Measurements from ENCODE around the gene FNDC3B. TPM values are rescaled to one million over a fixed set of nuclear protein-coding genes. Genes with fewer than 3 reads are reported as not detected.
A peak's percentile ranks its signal among the peaks of the same experiment; 100 is the strongest.

FNDC3B gene
- total RNA-seq, 2 donors from 2014 or later = 80.6 to 107 TPM

DNA sequence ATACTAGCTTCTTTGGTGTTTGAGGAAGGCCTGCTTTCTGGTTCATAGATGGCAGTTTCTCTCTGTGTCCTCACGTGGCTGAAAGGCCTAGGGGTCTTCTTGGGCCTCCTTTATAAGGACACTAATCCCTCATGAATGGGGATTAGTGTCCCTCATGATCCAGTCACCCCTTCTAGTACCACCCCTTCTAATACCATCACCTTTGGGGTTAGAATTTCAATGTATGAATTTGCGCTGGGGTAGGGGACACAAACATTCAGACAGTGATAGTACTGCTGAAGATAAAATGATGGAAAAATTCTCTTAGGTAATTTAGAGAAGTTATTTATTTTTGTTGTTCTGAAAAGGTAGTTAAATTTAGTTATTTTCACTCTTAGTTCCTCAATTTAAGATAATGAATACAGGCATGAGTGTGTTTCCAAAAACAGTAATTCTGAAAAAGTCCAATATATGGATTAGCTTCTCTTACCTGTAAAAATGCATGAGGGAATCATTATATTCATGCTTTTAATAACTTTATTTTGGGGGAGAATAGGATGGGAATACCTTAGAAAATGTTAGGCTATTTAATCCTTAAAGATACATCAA lies 103.6 kb downstream of the FNDC3B start:
- Histone ChIP-seq H3K27ac (ENCODE audit: low read depth, low read length) (no peak overlapping the region), H3K4me3 (ENCODE audit: low read length) (peak overlapping the region; percentile 0), H3K9ac (ENCODE audit: extremely low read depth, low read length, poor library complexity, severe bottlenecking) (no peak overlapping the region), H3K27me3 (ENCODE audit: control insufficient read depth, insufficient read depth, low read length, poor library complexity, severe bottlenecking) (no peaks in the 10 kb centered on the region), H3K9me3 (ENCODE audit: control insufficient read depth, low read length) (peaks cover 7% of the 10 kb centered on the region), H3K36me3 (ENCODE audit: control insufficient read depth, insufficient read depth, low read length) (peaks cover 37% of the 10 kb centered on the region), H3K4me1 (ENCODE audit: control insufficient read depth, insufficient read depth, low read length) (peaks cover 30% of the 10 kb centered on the region)
- Mint-ChIP-seq H3K9me3 (no peaks in the 10 kb centered on the region), H3K4me1 (peaks cover 69% of the 10 kb centered on the region), H3K4me3 (no peak overlapping the region), H3K27me3 (ENCODE audit: insufficient read depth) (peaks cover 13% of the 10 kb centered on the region), H3K36me3 (ENCODE audit: low read depth) (peaks cover 22% of the 10 kb centered on the region), H3K27ac (no peak overlapping the region)
- DNase-seq = no peak
- WGBS, 2 experiments (ENCODE audit: insufficient coverage in 1 of 2, insufficient read length in 1 of 2) = 79 to 83% methylated on average over 2 of the region's 2 CpGs
- TF ChIP-seq, protein P1, sequence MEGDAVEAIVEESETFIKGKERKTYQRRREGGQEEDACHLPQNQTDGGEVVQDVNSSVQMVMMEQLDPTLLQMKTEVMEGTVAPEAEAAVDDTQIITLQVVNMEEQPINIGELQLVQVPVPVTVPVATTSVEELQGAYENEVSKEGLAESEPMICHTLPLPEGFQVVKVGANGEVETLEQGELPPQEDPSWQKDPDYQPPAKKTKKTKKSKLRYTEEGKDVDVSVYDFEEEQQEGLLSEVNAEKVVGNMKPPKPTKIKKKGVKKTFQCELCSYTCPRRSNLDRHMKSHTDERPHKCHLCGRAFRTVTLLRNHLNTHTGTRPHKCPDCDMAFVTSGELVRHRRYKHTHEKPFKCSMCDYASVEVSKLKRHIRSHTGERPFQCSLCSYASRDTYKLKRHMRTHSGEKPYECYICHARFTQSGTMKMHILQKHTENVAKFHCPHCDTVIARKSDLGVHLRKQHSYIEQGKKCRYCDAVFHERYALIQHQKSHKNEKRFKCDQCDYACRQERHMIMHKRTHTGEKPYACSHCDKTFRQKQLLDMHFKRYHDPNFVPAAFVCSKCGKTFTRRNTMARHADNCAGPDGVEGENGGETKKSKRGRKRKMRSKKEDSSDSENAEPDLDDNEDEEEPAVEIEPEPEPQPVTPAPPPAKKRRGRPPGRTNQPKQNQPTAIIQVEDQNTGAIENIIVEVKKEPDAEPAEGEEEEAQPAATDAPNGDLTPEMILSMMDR (conservative IDR thresholded peaks at IDR 0.05) = no peak

DNA sequence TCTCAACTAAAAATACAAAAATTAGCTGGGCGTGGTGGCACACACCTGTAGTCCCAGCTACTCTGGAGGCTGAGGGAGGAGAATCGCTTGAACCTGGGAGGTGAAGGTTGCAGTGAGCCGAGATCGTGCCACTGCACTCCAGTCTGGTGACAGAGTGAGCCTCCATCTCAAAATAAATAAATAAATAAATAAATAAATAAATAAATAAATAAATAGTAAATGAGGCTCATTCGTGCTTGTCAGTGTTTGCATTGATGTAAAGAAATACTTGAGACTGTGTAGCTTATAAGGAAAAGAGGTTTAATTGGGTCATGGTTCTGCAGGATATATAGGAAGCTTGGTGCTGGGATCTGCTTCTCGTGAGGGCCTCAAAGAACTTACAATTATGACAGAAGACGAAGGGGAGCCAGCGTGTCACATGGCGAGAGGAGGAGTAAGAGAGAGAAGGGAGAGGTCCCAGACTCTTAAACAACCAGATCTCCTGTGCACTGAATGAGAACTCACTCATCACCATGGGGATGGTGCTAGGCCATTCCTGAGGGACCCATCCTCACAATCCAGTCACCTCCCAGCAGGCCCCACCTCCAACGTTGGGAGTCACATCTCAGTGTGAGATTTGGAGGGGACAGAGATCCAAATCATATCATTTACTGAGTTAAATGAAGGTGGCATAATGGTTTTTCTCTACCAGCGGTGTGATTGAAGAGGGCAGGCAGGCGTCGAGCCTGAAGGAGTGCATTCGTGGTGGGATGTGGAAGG lies 104.5 kb downstream of the FNDC3B start:
- TF ChIP-seq, protein P1 (conservative IDR thresholded peaks at IDR 0.05) = no peak
- Mint-ChIP-seq H3K4me3 (no peak overlapping the region), H3K4me1 (peaks cover 67% of the 10 kb centered on the region), H3K27me3 (ENCODE audit: insufficient read depth) (peaks cover 13% of the 10 kb centered on the region), H3K27ac (no peak overlapping the region), H3K36me3 (ENCODE audit: low read depth) (peaks cover 22% of the 10 kb centered on the region), H3K9me3 (no peaks in the 10 kb centered on the region)
- WGBS, 2 experiments (ENCODE audit: insufficient coverage in 1 of 2, insufficient read length in 1 of 2) = 92 to 94% methylated on average over 10 to 13 of the region's 14 CpGs
- Histone ChIP-seq H3K27ac (ENCODE audit: low read depth, low read length) (no peak overlapping the region), H3K9me3 (ENCODE audit: control insufficient read depth, low read length) (peaks cover 7% of the 10 kb centered on the region), H3K4me1 (ENCODE audit: control insufficient read depth, insufficient read depth, low read length) (peaks cover 25% of the 10 kb centered on the region), H3K27me3 (ENCODE audit: control insufficient read depth, insufficient read depth, low read length, poor library complexity, severe bottlenecking) (no peaks in the 10 kb centered on the region), H3K9ac (ENCODE audit: extremely low read depth, low read length, poor library complexity, severe bottlenecking) (no peak overlapping the region), H3K4me3 (ENCODE audit: low read length) (no peak overlapping the region), H3K36me3 (ENCODE audit: control insufficient read depth, insufficient read depth, low read length) (peaks cover 34% of the 10 kb centered on the region)
- DNase-seq = no peak

DNA sequence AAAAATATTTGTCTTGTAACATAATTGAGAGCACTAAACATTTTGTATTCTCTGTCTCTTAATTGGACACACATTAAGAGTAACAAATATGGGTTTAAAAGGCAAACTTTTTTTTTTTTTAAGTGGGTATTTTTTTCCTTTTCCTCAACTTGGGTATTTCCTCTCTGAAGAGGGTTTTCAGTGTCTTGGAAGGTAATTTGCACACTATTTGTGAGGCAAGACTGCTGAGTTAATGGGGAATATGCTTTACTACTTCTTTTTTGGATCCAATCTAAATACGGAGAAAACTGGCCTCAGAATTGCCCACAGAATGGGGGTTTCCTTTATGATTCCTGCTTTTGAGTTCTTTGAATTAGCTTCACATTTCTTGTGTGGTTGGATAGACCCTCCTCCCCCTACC lies 105.2 kb downstream of the FNDC3B start:
- H3K9me3 ChIP-seq (ENCODE audit: control insufficient read depth, low read length) = peaks cover 7% of the 10 kb centered on the region
- H3K36me3 Mint-ChIP-seq (ENCODE audit: low read depth) = peaks cover 22% of the 10 kb centered on the region
- TF ChIP-seq, protein P1 (conservative IDR thresholded peaks at IDR 0.05) = no peak
- no peak overlapping the region for H3K9ac ChIP-seq (ENCODE audit: extremely low read depth, low read length, poor library complexity, severe bottlenecking)
- peaks cover 60% of the 10 kb centered on the region for H3K4me1 Mint-ChIP-seq
- H3K4me3 ChIP-seq (ENCODE audit: low read length) = no peak overlapping the region
- 100% methylated on average over 1 of the region's 1 CpG; no CpG with 5 or more reads in 1 of the 2 experiments for WGBS, 2 experiments (ENCODE audit: insufficient coverage in 1 of 2, insufficient read length in 1 of 2)
- peaks cover 19% of the 10 kb centered on the region for H3K4me1 ChIP-seq (ENCODE audit: control insufficient read depth, insufficient read depth, low read length)
- DNase-seq = no peak
- no peak overlapping the region for H3K4me3 Mint-ChIP-seq
- H3K27me3 Mint-ChIP-seq (ENCODE audit: insufficient read depth) = peaks cover 13% of the 10 kb centered on the region
- no peak overlapping the region for H3K27ac Mint-ChIP-seq
- H3K27ac ChIP-seq (ENCODE audit: low read depth, low read length) = no peak overlapping the region
- peaks cover 27% of the 10 kb centered on the region for H3K36me3 ChIP-seq (ENCODE audit: control insufficient read depth, insufficient read depth, low read length)
- H3K27me3 ChIP-seq (ENCODE audit: control insufficient read depth, insufficient read depth, low read length, poor library complexity, severe bottlenecking) = no peaks in the 10 kb centered on the region
- H3K9me3 Mint-ChIP-seq = no peaks in the 10 kb centered on the region

Data from endodermal cell (in vitro differentiated cells).